Astrocyte (in vitro differentiated cells and primary cell): ENCODE measurements around the gene GCK. TPM values are rescaled to one million over a fixed set of nuclear protein-coding genes. Genes with fewer than 3 reads are reported as not detected.
"Not testable (repeated sequence)": the region's sequence is repeated elsewhere in the genome, so short reads cannot be mapped to it uniquely, and the experiment has no call there.

Experiments
- DNase-seq: peaks from one replicate; pipeline ENCODE4 v3.0.0-alpha.2; 2010; ENCODE audit warnings: low read depth
- FAIRE-seq: peaks from 2 replicates; lab custom pipeline; 2011; peaks lifted over from hg19 to GRCh38; lab: Jason Lieb, UNC
- H2AFZ ChIP-seq: 2 replicates; pipeline ENCODE4 v1.6.0; 2012; ENCODE audit warnings: low read depth, low read length, inconsistent platforms
- H3K27ac ChIP-seq: 2 replicates; pipeline ENCODE4 v1.5.1; 2011; ENCODE audit warnings: low read depth, low read length, inconsistent platforms
- H3K27me3 ChIP-seq: 2 replicates; pipeline ENCODE4 v1.6.0; 2011; ENCODE audit warnings: low read length, inconsistent platforms; ENCODE audit not compliant: insufficient read depth
- H3K36me3 ChIP-seq: 2 replicates; pipeline ENCODE4 v1.5.1; 2011; ENCODE audit warnings: low read length, inconsistent platforms; ENCODE audit not compliant: insufficient read depth
- H3K4me1 ChIP-seq: 2 replicates; pipeline ENCODE4 v1.5.1; 2011; ENCODE audit warnings: low read length, inconsistent platforms; ENCODE audit not compliant: insufficient read depth
- H3K4me2 ChIP-seq: 2 replicates; pipeline ENCODE4 v1.6.0; 2012; ENCODE audit warnings: low read length, inconsistent platforms
- H3K4me3 ChIP-seq: 2 replicates; pipeline ENCODE4 v1.5.1; 2011; ENCODE audit warnings: low read depth, mild to moderate bottlenecking, low read length, inconsistent platforms; ENCODE audit not compliant: insufficient read depth
- H3K79me2 ChIP-seq: 2 replicates; pipeline ENCODE4 v1.6.0; 2012; ENCODE audit warnings: mild to moderate bottlenecking, low read length, inconsistent platforms; ENCODE audit not compliant: insufficient read depth
- H3K9ac ChIP-seq: 2 replicates; pipeline ENCODE4 v1.6.0; 2012; ENCODE audit warnings: mild to moderate bottlenecking, low read length, inconsistent platforms
- H3K9me3 ChIP-seq: 2 replicates; pipeline ENCODE4 v1.5.1; 2012; ENCODE audit warnings: low read depth, mild to moderate bottlenecking, low read length, inconsistent platforms; ENCODE audit not compliant: insufficient read depth
- H4K20me1 ChIP-seq: 2 replicates; pipeline ENCODE4 v1.6.0; 2012; ENCODE audit warnings: low read length, inconsistent platforms; ENCODE audit not compliant: insufficient read depth
- H3K27ac Mint-ChIP-seq: one replicate; pipeline ENCODE4 v1.8.0; 2021; ENCODE audit warnings: mild to moderate bottlenecking, mixed read lengths; ENCODE audit not compliant: unreplicated experiment
- H3K27me3 Mint-ChIP-seq: one replicate; pipeline ENCODE4 v1.8.0; 2021; ENCODE audit warnings: low read depth, mixed read lengths; ENCODE audit not compliant: unreplicated experiment
- H3K36me3 Mint-ChIP-seq: one replicate; pipeline ENCODE4 v1.8.0; 2021; ENCODE audit warnings: low read depth, mixed read lengths; ENCODE audit not compliant: unreplicated experiment
- H3K4me1 Mint-ChIP-seq: one replicate; pipeline ENCODE4 v1.8.0; 2021; ENCODE audit warnings: low read depth, mixed read lengths; ENCODE audit not compliant: unreplicated experiment
- H3K4me3 Mint-ChIP-seq: one replicate; pipeline ENCODE4 v1.8.0; 2021; ENCODE audit warnings: mild to moderate bottlenecking, moderate library complexity, mixed read lengths; ENCODE audit not compliant: unreplicated experiment
- H3K9me3 Mint-ChIP-seq: one replicate; pipeline ENCODE4 v1.8.0; 2021; ENCODE audit warnings: mild to moderate bottlenecking, mixed read lengths; ENCODE audit not compliant: unreplicated experiment
- EZH2 ChIP-seq: IDR thresholded peaks from 2 replicates; pipeline ENCODE4 v1.6.1; 2012; ENCODE audit warnings: mild to moderate bottlenecking, low read length, inconsistent platforms; ENCODE audit not compliant: insufficient read depth
- total RNA-seq: library from RNA; stranded (reverse); gene quantifications from 2 replicates; pipeline ENCODE4 v1.2.1, GENCODE V29; 2021
- TF ChIP-seq, protein P1 (sequence below): IDR thresholded peaks from 2 replicates; pipeline ENCODE4 v1.5.1; 2011; ENCODE audit warnings: low read depth, mild to moderate bottlenecking, inconsistent platforms, low read length, moderate library complexity; ENCODE audit not compliant: insufficient read depth

Gene GCK
- total RNA-seq, 1 donor from 2014 or later = not detected

DNA sequence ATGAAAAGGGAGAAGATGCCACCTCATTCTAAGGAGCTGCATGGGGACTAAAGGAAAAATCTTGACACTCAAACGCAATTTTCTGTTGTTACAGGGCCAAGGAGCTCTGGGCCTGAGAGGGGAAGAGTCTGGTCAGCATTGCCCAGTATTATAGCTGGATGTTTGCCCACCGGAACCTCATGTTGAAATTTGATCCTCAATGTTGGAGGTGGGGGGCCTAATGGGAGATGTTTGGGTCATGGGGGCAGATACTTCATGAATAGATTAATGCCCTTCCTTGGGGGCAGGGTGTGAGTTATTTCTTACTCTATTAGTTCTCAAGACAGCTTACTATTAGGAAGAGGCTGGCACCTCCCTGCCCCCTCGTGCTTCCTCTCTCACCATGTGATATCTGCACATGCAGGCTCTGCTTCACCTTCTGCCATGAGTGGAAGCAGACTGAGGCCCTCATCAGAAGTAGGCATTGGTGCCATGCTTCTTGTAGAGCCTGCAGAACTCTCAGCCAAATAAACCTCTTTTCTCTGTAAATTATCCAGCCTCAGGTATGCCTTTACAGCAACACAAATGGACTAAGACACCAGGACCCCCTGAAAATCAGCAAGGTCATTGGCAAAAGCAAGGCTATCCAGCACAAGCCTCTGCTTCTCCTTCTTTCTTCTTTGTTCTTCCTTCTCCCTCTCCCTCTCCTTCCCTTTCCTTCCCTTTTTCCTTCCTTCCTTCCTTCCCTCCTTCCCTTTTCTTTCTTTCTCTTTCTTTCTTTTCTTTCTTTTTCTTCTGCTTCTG lies 15.1 kb downstream of the GCK start:
- Histone ChIP-seq H3K4me2 (no peak overlapping the region), H3K4me3 (no peak overlapping the region), H3K27ac (no peak overlapping the region), H3K4me1 (peaks cover 13% of the 10 kb centered on the region), H3K9ac (no peak overlapping the region), H3K79me2 (no peaks in the 10 kb centered on the region), H3K27me3 (no peaks in the 10 kb centered on the region), H3K36me3 (no peaks in the 10 kb centered on the region), H2AFZ (no peak overlapping the region), H4K20me1 (no peaks in the 10 kb centered on the region), H3K9me3 (no peaks in the 10 kb centered on the region)
- H3K27ac Mint-ChIP-seq = peak overlapping the region; percentile 44
- no peak for DNase-seq
- H3K36me3 Mint-ChIP-seq = peaks cover 8% of the 10 kb centered on the region
- no peak for TF ChIP-seq EZH2
- TF ChIP-seq, protein P1, sequence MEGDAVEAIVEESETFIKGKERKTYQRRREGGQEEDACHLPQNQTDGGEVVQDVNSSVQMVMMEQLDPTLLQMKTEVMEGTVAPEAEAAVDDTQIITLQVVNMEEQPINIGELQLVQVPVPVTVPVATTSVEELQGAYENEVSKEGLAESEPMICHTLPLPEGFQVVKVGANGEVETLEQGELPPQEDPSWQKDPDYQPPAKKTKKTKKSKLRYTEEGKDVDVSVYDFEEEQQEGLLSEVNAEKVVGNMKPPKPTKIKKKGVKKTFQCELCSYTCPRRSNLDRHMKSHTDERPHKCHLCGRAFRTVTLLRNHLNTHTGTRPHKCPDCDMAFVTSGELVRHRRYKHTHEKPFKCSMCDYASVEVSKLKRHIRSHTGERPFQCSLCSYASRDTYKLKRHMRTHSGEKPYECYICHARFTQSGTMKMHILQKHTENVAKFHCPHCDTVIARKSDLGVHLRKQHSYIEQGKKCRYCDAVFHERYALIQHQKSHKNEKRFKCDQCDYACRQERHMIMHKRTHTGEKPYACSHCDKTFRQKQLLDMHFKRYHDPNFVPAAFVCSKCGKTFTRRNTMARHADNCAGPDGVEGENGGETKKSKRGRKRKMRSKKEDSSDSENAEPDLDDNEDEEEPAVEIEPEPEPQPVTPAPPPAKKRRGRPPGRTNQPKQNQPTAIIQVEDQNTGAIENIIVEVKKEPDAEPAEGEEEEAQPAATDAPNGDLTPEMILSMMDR = no peak
- no peak for FAIRE-seq
- peaks cover 13% of the 10 kb centered on the region for H3K27me3 Mint-ChIP-seq
- H3K4me1 Mint-ChIP-seq = peaks cover 13% of the 10 kb centered on the region
- no peak overlapping the region for H3K4me3 Mint-ChIP-seq
- peaks cover 8% of the 10 kb centered on the region for H3K9me3 Mint-ChIP-seq

DNA sequence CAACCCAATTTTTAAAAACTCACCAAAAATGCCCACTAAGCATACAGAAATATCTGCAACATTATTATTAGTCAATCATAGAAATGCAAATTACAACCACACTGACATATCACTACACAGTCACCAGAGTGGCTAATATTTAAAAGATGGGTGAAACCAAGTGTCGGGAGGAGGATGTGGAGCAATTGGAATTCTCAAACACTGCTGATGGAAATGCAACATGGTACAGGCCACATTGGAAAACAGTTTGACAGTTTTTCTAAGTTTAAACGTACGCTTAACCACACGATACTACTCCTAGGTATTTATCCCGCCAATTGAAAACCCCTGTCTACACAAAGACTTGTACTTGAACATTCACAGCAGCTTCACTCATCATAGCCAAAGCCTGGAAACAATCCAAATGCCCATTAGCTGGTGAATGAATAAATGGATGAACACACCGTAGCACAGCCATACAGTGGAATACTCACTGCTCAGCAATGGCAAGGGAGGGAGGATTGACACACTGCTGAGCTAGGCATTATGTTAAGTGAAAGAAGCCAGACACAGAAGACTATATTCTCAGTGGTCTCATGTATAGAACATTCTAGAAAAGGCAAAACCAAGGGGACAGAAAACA lies 16.3 kb downstream of the GCK start:
- no peaks in the 10 kb centered on the region for H3K9me3 ChIP-seq
- Mint-ChIP-seq H3K9me3 (peaks cover 8% of the 10 kb centered on the region), H3K4me3 (no peak overlapping the region), H3K27ac (no peak overlapping the region), H3K27me3 (peaks cover 11% of the 10 kb centered on the region), H3K4me1 (peaks cover 9% of the 10 kb centered on the region), H3K36me3 (peaks cover 8% of the 10 kb centered on the region)
- FAIRE-seq (no peak), DNase-seq (no peak)
- H3K4me2 ChIP-seq = no peak overlapping the region
- H2AFZ ChIP-seq = no peak overlapping the region
- H3K4me1 ChIP-seq = peaks cover 9% of the 10 kb centered on the region
- no peaks in the 10 kb centered on the region for H3K36me3 ChIP-seq
- H3K27me3 ChIP-seq = no peaks in the 10 kb centered on the region
- no peak for TF ChIP-seq EZH2
- TF ChIP-seq, protein P1 = no peak
- no peaks in the 10 kb centered on the region for H3K79me2 ChIP-seq
- H3K9ac ChIP-seq = no peak overlapping the region
- H4K20me1 ChIP-seq = no peaks in the 10 kb centered on the region
- H3K27ac ChIP-seq = no peak overlapping the region
- no peak overlapping the region for H3K4me3 ChIP-seq

DNA sequence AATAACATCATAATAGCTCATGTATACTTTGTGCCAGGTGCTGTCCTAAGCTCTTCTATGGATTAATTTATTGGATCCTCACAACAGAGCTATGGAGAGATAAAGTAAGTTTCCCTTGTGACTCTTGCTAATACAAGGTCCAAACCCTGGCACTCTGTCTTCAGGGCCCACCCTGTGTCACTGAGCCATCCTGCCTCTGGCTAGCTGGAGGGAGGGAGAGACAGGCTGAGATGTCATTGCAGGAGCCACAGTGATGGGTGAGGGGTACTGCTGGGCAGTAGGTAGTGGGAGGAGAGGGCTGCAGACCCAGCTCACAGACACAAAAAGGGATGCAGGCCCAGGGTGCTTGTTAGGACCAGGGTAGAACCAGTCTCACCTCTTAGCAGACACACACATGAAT lies 16.9 kb downstream of the GCK start:
- Histone ChIP-seq H3K4me3 (no peak overlapping the region), H4K20me1 (no peaks in the 10 kb centered on the region), H3K4me2 (no peak overlapping the region), H3K36me3 (no peaks in the 10 kb centered on the region), H3K4me1 (peaks cover 4% of the 10 kb centered on the region), H3K9me3 (no peaks in the 10 kb centered on the region), H3K27ac (no peak overlapping the region), H2AFZ (no peak overlapping the region), H3K27me3 (no peaks in the 10 kb centered on the region), H3K79me2 (no peaks in the 10 kb centered on the region), H3K9ac (no peak overlapping the region)
- DNase-seq (no peak), FAIRE-seq (no peak)
- no peak overlapping the region for H3K4me3 Mint-ChIP-seq
- H3K27me3 Mint-ChIP-seq = peaks cover 11% of the 10 kb centered on the region
- H3K4me1 Mint-ChIP-seq = peaks cover 3% of the 10 kb centered on the region
- H3K9me3 Mint-ChIP-seq = peaks cover 8% of the 10 kb centered on the region
- H3K27ac Mint-ChIP-seq = no peak overlapping the region
- TF ChIP-seq, protein P1 = no peak
- no peak for TF ChIP-seq EZH2
- H3K36me3 Mint-ChIP-seq = peaks cover 8% of the 10 kb centered on the region

DNA sequence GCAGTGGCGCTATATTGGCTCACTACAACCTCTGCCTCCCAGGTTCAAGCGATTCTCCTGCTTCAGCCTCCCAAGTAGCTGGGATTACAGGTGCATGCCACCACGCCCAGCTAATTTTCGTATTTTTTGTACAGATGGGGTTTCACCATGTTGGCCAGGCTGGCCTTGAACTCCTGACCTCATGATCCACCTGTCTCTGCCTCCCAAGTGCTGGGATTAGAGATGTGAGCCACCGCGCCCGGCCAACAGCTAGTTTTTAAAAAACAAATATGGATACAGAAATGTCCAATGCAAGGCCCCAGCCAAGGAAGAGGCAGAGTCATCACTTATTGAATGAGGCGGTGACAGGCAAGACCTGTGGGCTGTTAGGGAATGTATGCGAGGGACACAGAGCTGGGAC lies 17.3 kb downstream of the GCK start:
- H3K4me3 ChIP-seq, H3K79me2 ChIP-seq, DNase-seq, FAIRE-seq, H3K9me3 ChIP-seq, H3K4me1 ChIP-seq, H3K36me3 Mint-ChIP-seq, H3K36me3 ChIP-seq, H3K27ac Mint-ChIP-seq, H3K4me2 ChIP-seq, H3K4me1 Mint-ChIP-seq, H3K4me3 Mint-ChIP-seq, H2AFZ ChIP-seq, H4K20me1 ChIP-seq, H3K27ac ChIP-seq, H3K27me3 ChIP-seq, H3K9ac ChIP-seq, H3K9me3 Mint-ChIP-seq: not testable (repeated sequence)
- H3K27me3 Mint-ChIP-seq = peaks cover 11% of the 10 kb centered on the region
